ENCODE data around the gene STS.

STS gene

DNA sequence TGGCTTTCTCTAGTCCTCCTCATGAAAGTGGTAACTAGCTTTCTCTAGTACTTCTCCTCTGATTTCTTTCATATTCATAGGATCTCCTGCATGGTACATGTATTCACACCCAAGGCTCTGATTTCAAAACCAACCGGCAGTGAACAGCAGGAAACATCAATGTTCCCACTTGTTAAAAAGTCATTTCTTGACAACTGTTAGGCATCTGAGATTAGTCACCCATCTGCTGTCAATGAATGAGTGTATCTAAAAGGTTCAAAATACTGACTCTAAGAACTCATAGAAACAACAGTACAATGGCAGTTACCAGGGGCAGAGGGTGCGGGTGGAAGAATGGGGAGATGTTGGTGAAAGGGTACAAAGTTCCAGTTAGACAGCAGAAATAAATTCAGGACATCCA lies 31.9 kb downstream of the STS start:
- H3K27me3 ChIP-seq (ENCODE audit: low read depth, low read length): no peaks in the 10 kb centered on the region
- H2AFZ ChIP-seq (ENCODE audit: low read depth, low read length): no peak overlapping the region
- no peaks in the 10 kb centered on the region for H3K4me1 ChIP-seq (ENCODE audit: low read length)
- no peak overlapping the region for H3K9ac ChIP-seq (ENCODE audit: low read length)
- H3K36me3 ChIP-seq (replicated peaks; ENCODE audit: low read depth, low read length): no peaks in the 10 kb centered on the region
- H3K27ac ChIP-seq (ENCODE audit: low read length): no peak overlapping the region
- TF ChIP-seq EZH2phosphoT487 (IDR thresholded peaks at IDR 0.05; ENCODE audit: low read depth): no peak
- TF ChIP-seq, protein P1, sequence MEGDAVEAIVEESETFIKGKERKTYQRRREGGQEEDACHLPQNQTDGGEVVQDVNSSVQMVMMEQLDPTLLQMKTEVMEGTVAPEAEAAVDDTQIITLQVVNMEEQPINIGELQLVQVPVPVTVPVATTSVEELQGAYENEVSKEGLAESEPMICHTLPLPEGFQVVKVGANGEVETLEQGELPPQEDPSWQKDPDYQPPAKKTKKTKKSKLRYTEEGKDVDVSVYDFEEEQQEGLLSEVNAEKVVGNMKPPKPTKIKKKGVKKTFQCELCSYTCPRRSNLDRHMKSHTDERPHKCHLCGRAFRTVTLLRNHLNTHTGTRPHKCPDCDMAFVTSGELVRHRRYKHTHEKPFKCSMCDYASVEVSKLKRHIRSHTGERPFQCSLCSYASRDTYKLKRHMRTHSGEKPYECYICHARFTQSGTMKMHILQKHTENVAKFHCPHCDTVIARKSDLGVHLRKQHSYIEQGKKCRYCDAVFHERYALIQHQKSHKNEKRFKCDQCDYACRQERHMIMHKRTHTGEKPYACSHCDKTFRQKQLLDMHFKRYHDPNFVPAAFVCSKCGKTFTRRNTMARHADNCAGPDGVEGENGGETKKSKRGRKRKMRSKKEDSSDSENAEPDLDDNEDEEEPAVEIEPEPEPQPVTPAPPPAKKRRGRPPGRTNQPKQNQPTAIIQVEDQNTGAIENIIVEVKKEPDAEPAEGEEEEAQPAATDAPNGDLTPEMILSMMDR (IDR thresholded peaks at IDR 0.05; ENCODE audit: low read depth, low read length): no peak
- no peaks in the 10 kb centered on the region for H3K79me2 ChIP-seq (ENCODE audit: low read length)
- no peaks in the 10 kb centered on the region for H4K20me1 ChIP-seq (ENCODE audit: insufficient read depth, low read length)
- H3K9me3 ChIP-seq (ENCODE audit: insufficient read depth, low read length): no peaks in the 10 kb centered on the region
- H3K4me3 ChIP-seq (ENCODE audit: low read length): no peak overlapping the region
- no peak overlapping the region for H3K4me2 ChIP-seq (ENCODE audit: low read length)

DNA sequence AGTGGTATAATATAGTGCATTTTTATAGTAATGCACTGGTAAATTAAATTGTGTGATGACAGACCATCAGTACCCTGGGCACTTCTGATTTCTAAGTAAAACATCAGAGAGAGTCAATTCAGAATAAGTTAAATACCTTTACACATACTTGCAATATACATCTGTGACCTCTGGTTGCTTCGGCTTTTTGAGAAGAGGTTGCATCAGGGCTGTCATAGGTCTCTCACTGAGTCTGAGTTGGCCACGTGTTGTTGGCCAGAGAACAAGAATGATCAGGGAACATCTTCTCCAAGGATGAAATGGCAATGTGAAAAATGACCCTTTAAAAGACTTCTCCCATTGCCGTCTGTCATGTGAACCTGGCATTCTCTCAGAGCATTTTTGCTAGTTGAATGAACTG lies 37.3 kb downstream of the STS start:
- Histone ChIP-seq H3K79me2 (ENCODE audit: low read length) (no peaks in the 10 kb centered on the region), H3K4me2 (ENCODE audit: low read length) (no peak overlapping the region), H3K27ac (ENCODE audit: low read length) (no peak overlapping the region), H2AFZ (ENCODE audit: low read depth, low read length) (no peak overlapping the region), H3K9ac (ENCODE audit: low read length) (no peak overlapping the region), H3K36me3 (replicated peaks; ENCODE audit: low read depth, low read length) (no peaks in the 10 kb centered on the region), H4K20me1 (ENCODE audit: insufficient read depth, low read length) (no peaks in the 10 kb centered on the region), H3K27me3 (ENCODE audit: low read depth, low read length) (no peaks in the 10 kb centered on the region), H3K4me3 (ENCODE audit: low read length) (no peak overlapping the region), H3K4me1 (ENCODE audit: low read length) (no peaks in the 10 kb centered on the region), H3K9me3 (ENCODE audit: insufficient read depth, low read length) (no peaks in the 10 kb centered on the region)
- TF ChIP-seq, protein P1 (IDR thresholded peaks at IDR 0.05; ENCODE audit: low read depth, low read length): no peak
- no peak for TF ChIP-seq EZH2phosphoT487 (IDR thresholded peaks at IDR 0.05; ENCODE audit: low read depth)

DNA sequence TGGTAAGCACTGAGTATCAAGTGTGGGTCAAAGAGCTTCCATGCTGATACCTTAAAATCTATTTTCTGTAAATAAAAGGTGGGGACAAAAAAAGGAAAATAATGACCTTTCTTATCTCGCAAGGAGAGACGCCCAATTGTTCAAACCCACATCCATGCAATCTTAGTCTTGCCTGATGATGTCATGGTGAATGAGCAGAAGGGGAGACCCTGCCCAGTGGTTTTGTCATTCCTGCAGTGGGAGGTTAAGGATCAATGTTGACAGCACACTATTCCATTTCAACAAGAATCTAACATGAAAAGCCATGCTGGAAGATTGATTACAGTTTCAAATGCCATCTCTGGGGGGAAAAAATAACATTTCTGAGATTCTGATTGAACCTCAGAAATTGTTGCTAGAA lies 41.2 kb downstream of the STS start:
- Histone ChIP-seq H3K4me2 (ENCODE audit: low read length) (no peak overlapping the region), H3K4me3 (ENCODE audit: low read length) (no peak overlapping the region), H2AFZ (ENCODE audit: low read depth, low read length) (no peak overlapping the region), H3K36me3 (replicated peaks; ENCODE audit: low read depth, low read length) (no peaks in the 10 kb centered on the region), H3K4me1 (ENCODE audit: low read length) (no peaks in the 10 kb centered on the region), H3K27ac (ENCODE audit: low read length) (no peak overlapping the region), H3K27me3 (ENCODE audit: low read depth, low read length) (no peaks in the 10 kb centered on the region), H3K79me2 (ENCODE audit: low read length) (no peaks in the 10 kb centered on the region), H3K9ac (ENCODE audit: low read length) (no peak overlapping the region), H3K9me3 (ENCODE audit: insufficient read depth, low read length) (no peaks in the 10 kb centered on the region), H4K20me1 (ENCODE audit: insufficient read depth, low read length) (no peaks in the 10 kb centered on the region)
- TF ChIP-seq EZH2phosphoT487 (IDR thresholded peaks at IDR 0.05; ENCODE audit: low read depth): no peak
- TF ChIP-seq, protein P1 (IDR thresholded peaks at IDR 0.05; ENCODE audit: low read depth, low read length): no peak

GRCh38 chrX:7190157-7190556 lies 42.6 kb downstream of the STS start:
- no peak overlapping the region for H2AFZ ChIP-seq (ENCODE audit: low read depth, low read length)
- H3K9me3 ChIP-seq (ENCODE audit: insufficient read depth, low read length): no peaks in the 10 kb centered on the region
- no peaks in the 10 kb centered on the region for H3K27me3 ChIP-seq (ENCODE audit: low read depth, low read length)
- no peak for TF ChIP-seq EZH2phosphoT487 (IDR thresholded peaks at IDR 0.05; ENCODE audit: low read depth)
- TF ChIP-seq, protein P1 (IDR thresholded peaks at IDR 0.05; ENCODE audit: low read depth, low read length): no peak
- no peak overlapping the region for H3K27ac ChIP-seq (ENCODE audit: low read length)
- no peaks in the 10 kb centered on the region for H3K79me2 ChIP-seq (ENCODE audit: low read length)
- no peak overlapping the region for H3K4me2 ChIP-seq (ENCODE audit: low read length)
- no peak overlapping the region for H3K9ac ChIP-seq (ENCODE audit: low read length)
- H3K4me3 ChIP-seq (ENCODE audit: low read length): no peak overlapping the region
- H3K36me3 ChIP-seq (replicated peaks; ENCODE audit: low read depth, low read length): no peaks in the 10 kb centered on the region
- no peaks in the 10 kb centered on the region for H3K4me1 ChIP-seq (ENCODE audit: low read length)
- no peaks in the 10 kb centered on the region for H4K20me1 ChIP-seq (ENCODE audit: insufficient read depth, low read length)
